Body of pancreas (tissue), 4 donors: ENCODE results near the gene SERPINA10. TPM values are rescaled to one million over a fixed set of nuclear protein-coding genes. Genes with fewer than 3 reads are reported as not detected.

Experiments
- ATAC-seq: fragments of 150-250 bp; one replicate; pipeline ENCODE4 v1.9.1; 2016
- DNase-seq, 4 donors: peaks; one replicate each; pipeline ENCODE4 v3.0.0-alpha.2; 2019
- H3K27ac ChIP-seq, 4 donors: fragments of 200-600 bp; sonication (generic); 1 replicate in 3 of 4; 2 replicates in 1 of 4; pipeline versions ENCODE4 v1.5.1 to v1.6.1; 2016 to 2019; ENCODE audit warnings: mild to moderate bottlenecking in 1 of 4, mixed read lengths in 1 of 4, moderate library complexity in 1 of 4
- H3K27me3 ChIP-seq, 2 donors: fragments of 200-600 bp; sonication (generic); one replicate each; pipeline ENCODE4 v1.6.0; 2016; ENCODE audit warnings: mild to moderate bottlenecking in 1 of 2
- H3K36me3 ChIP-seq, 2 donors: fragments of 200-600 bp; sonication (generic); replicated peaks in 1 of 2; 2 replicates each; pipeline ENCODE4 v1.5.1; 2016; ENCODE audit warnings: low read depth in 2 of 2; ENCODE audit not compliant: insufficient read depth in 1 of 2
- H3K4me1 ChIP-seq: fragments of 200-600 bp; sonication (generic); one replicate; pipeline ENCODE4 v1.6.0; 2016
- H3K4me3 ChIP-seq, 2 donors: fragments of 200-600 bp; sonication (generic); 1 replicate in 1 of 2; 2 replicates in 1 of 2; pipeline ENCODE4 v1.5.1; 2016 to 2019
- H3K9me3 ChIP-seq, 3 donors: fragments of 200-600 bp; sonication (generic); 1 replicate in 2 of 3; 2 replicates in 1 of 3; pipeline ENCODE4 v1.5.1; 2016
- POLR2A ChIP-seq, 3 donors: fragments of 450-650 bp; IDR thresholded peaks; one replicate each; pipeline ENCODE4 v1.6.1; 2016; ENCODE audit warnings: antibody characterized with exemption in 3 of 3, mild to moderate bottlenecking in 2 of 3
- WGBS, 2 donors: methylation state at CpG; one replicate each; pipeline ENCODE4 v1.1.5; 2017; 5-methylcytosine and 5-hydroxymethylcytosine counted together
- intact Hi-C: fragments of 100-400 bp; cut with DNase I; formaldehyde crosslinking; loops from one replicate; pipeline ENCODE4 v1.15.1; 2023
- total RNA-seq, 2 donors: library from RNA; depleted of rRNA; stranded (reverse); fragments of >200 nt; gene quantifications; one replicate each; pipeline ENCODE4 v1.1.0, GENCODE V29; 2016
- TF ChIP-seq, protein P1 (sequence below), 7 experiments: fragments of 450-650 bp in 4 of 7; fragments of 200-600 bp in 3 of 7; sonication (generic) in 3 of 7; IDR thresholded peaks; one replicate each; pipeline ENCODE4 v1.5.1; 2016 to 2019; ENCODE audit warnings: antibody characterized with exemption in 7 of 7

Gene SERPINA10
- total RNA-seq, 2 donors from 2014 or later: 3.0 TPM; not detected in 1

DNA sequence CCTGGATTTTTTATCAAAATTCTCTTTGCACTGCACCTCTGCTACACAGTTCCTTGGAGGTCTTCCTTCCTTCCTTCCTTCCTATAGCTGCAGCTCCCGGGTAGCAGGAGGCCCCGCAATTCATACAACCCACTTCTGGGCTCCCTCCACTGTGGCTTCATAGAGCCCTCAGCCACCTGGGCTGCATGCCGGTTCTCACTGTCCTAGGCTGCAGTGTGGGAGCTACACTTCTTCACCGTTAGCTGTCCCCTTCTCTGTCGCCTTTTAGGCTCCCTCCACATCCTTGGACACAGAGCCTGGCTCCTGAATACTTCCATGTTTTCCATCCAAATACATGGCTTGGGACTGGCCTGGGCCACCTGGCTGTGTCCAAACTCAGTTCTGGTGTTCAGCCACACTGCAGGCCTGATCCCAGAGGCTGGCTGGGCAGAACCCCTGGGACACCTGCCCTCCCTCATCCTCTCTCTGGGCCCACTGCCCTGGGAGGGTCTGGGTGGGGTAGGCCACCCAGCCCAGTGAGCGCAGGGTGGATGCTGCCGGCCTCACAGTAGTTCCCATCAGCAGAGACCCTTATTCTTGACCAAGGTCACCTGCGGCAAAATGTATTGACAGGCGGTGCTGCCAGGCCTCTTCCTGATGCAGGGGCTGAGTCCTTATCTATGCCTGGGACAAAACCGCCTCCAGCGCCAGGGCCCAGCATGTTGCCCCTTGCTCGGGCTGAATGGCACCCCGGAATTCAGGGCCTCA is 1.7 kb downstream of the SERPINA10 start:
- no peak for DNase-seq
- TF ChIP-seq, protein P1, sequence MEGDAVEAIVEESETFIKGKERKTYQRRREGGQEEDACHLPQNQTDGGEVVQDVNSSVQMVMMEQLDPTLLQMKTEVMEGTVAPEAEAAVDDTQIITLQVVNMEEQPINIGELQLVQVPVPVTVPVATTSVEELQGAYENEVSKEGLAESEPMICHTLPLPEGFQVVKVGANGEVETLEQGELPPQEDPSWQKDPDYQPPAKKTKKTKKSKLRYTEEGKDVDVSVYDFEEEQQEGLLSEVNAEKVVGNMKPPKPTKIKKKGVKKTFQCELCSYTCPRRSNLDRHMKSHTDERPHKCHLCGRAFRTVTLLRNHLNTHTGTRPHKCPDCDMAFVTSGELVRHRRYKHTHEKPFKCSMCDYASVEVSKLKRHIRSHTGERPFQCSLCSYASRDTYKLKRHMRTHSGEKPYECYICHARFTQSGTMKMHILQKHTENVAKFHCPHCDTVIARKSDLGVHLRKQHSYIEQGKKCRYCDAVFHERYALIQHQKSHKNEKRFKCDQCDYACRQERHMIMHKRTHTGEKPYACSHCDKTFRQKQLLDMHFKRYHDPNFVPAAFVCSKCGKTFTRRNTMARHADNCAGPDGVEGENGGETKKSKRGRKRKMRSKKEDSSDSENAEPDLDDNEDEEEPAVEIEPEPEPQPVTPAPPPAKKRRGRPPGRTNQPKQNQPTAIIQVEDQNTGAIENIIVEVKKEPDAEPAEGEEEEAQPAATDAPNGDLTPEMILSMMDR (IDR thresholded peaks at IDR 0.05): no peak
- no peak for TF ChIP-seq POLR2A (IDR thresholded peaks at IDR 0.05)
- 85 to 88% methylated on average over 5 to 13 of the region's 13 CpGs for WGBS, 2 donors
- intact Hi-C loops: no loop called here
- peaks cover 13% of the 10 kb centered on the region for H3K4me1 ChIP-seq
- H3K27ac ChIP-seq: no peak overlapping the region
- no peak overlapping the region for H3K4me3 ChIP-seq
- H3K36me3 ChIP-seq: no peaks in the 10 kb centered on the region
- H3K27me3 ChIP-seq: no peaks in the 10 kb centered on the region
- ATAC-seq: no peak
- no peaks in the 10 kb centered on the region for H3K9me3 ChIP-seq

DNA sequence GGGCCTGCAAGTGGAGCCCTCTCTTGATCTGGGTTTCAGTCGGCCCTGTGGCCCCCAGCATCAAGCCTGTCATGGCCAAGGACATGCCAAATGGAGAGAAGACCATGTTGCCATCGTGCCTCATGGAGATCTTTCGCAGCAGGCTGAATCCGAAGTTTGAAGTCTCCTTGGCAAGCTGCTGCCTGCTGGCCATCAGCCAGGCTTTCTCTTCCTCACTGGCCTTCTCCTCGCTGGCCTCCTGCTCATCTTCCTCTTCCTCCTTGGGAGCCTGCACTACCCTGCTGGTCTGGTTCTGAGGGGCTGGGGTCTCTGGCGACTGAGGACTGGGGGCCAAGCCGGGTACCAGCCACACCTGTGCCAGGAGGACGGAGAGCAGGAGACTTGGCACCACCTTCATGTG is 2.9 kb downstream of the SERPINA10 start:
- Histone ChIP-seq H3K27ac (no peak overlapping the region), H3K36me3 (no peaks in the 10 kb centered on the region), H3K4me3 (no peak overlapping the region), H3K4me1 (peaks cover 13% of the 10 kb centered on the region), H3K27me3 (no peaks in the 10 kb centered on the region), H3K9me3 (no peaks in the 10 kb centered on the region)
- 73 to 75% methylated on average over 7 to 8 of the region's 8 CpGs for WGBS, 2 donors
- ATAC-seq: no peak
- no peak for DNase-seq
- intact Hi-C loops: no loop called here
- TF ChIP-seq, protein P1 (IDR thresholded peaks at IDR 0.05): no peak
- no peak for TF ChIP-seq POLR2A (IDR thresholded peaks at IDR 0.05)

DNA sequence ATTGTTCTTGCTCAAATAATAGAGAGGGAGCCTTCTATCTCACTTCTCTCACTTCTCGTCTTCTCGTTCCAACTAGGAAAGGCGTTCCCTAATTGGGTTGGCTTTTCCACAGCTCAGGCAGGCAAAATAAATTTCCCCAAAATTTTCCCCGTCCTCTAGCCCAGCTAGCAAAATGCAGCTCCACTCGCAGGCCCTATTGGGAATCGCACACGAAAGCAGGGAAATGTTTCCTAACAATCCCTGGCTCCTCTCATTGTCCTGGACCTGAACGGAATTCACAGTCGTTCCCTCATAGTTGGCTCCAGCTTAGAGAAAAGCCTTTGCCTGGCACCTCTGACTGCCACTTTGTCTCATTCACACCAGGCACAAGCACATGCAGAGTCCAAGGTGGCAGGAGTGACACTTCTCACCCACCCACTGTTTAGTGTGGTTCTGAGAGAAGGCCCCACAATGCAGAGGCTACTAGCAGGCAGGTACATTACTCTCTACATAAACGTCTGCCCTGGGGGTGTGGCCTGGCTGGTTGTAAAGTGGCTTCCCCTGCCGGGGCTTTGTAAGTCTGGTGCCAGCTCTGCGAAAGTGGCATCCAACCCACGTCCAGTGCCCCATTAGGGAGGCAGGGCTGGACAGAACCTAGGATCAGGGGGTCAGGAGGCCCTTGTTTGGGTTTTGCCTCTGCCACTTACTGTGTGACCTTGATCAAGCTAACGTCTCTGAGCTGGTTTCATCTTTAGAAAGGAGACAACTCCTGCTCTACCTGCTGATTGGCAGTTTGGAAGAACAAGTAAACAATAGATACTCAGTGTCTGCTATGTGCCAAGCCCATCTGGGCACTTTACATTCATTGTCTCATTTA is 4.2 kb downstream of the SERPINA10 start:
- no peak for TF ChIP-seq POLR2A (IDR thresholded peaks at IDR 0.05)
- TF ChIP-seq, protein P1 (IDR thresholded peaks at IDR 0.05): no peak
- WGBS, 2 donors: 70 to 78% methylated on average over 9 to 14 of the region's 14 CpGs
- H3K4me3 ChIP-seq: no peak overlapping the region
- no peaks in the 10 kb centered on the region for H3K36me3 ChIP-seq
- no peak for DNase-seq
- intact Hi-C loops: no loop called here
- H3K9me3 ChIP-seq: no peaks in the 10 kb centered on the region
- peaks cover 13% of the 10 kb centered on the region for H3K4me1 ChIP-seq
- H3K27ac ChIP-seq: no peak overlapping the region
- ATAC-seq: no peak
- H3K27me3 ChIP-seq: no peaks in the 10 kb centered on the region

DNA sequence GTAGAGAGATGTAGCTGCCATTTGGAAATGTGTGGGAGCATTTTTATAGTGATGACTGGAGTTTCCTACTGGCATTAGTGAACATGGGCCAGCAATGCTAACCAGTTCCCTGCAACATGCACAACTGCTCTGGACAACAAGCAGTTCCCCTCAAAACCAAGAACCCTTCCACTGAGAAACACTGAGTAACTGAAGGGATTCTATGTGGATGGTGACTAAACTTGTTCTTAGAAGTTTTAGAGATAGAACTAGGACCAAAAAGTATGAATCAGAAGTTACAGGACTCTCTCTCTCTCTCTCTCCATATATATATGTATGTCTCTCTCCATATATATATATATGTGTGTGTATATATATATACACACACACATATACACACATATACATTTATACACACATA is 7.9 kb downstream of the SERPINA10 start:
- H3K36me3 ChIP-seq: no peaks in the 10 kb centered on the region
- intact Hi-C loops: no loop called here
- H3K27me3 ChIP-seq: no peaks in the 10 kb centered on the region
- no peaks in the 10 kb centered on the region for H3K4me1 ChIP-seq
- H3K9me3 ChIP-seq: no peaks in the 10 kb centered on the region
- H3K4me3 ChIP-seq: no peak overlapping the region
- ATAC-seq (no peak), DNase-seq (no peak)
- no peak overlapping the region for H3K27ac ChIP-seq
- no peak for TF ChIP-seq POLR2A (IDR thresholded peaks at IDR 0.05)
- TF ChIP-seq, protein P1 (IDR thresholded peaks at IDR 0.05): no peak
